ENCODE data around the gene ELMO1. TPM values are rescaled to one million over a fixed set of nuclear protein-coding genes. Genes with fewer than 3 reads are reported as not detected.

ELMO1 gene
- total RNA-seq, 4 donors from 2014 or later: 31.1 to 42.9 (median 38.7) TPM

DNA sequence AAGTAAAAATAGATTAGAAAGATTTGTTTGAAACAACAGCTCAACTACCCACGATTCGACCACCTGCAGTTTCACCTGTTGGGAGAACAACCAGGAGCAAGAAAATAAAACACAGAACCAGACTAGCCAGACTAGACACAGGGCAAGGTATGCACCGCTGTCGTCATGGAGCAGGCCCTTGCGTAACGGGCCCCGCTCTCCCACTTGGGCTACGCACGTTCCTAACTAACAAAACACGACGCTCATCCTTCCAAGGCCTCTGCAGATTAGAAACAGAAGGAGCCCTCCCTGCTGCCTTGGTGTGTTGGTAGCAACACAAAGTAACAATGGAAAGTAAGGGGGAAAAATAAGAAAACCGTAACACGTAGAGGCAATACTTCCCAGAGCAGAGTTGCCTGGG is 45.1 kb upstream of the ELMO1 start:
- Histone ChIP-seq H3K4me1 (no peaks in the 10 kb centered on the region), H3K36me3 (no peaks in the 10 kb centered on the region), H3K27ac (replicated peaks in 1 of 4) (no peak overlapping the region), H3K27me3 (no peaks in the 10 kb centered on the region), H3K4me3 (no peak overlapping the region), H3K9me3 (no peaks in the 10 kb centered on the region)
- no peak for TF ChIP-seq POLR2AphosphoS5 (IDR thresholded peaks at IDR 0.05)
- no peak for TF ChIP-seq EP300 (IDR thresholded peaks at IDR 0.05)
- TF ChIP-seq POLR2A (IDR thresholded peaks at IDR 0.05; ENCODE audit: low read depth): no peak
- TF ChIP-seq, protein P1, sequence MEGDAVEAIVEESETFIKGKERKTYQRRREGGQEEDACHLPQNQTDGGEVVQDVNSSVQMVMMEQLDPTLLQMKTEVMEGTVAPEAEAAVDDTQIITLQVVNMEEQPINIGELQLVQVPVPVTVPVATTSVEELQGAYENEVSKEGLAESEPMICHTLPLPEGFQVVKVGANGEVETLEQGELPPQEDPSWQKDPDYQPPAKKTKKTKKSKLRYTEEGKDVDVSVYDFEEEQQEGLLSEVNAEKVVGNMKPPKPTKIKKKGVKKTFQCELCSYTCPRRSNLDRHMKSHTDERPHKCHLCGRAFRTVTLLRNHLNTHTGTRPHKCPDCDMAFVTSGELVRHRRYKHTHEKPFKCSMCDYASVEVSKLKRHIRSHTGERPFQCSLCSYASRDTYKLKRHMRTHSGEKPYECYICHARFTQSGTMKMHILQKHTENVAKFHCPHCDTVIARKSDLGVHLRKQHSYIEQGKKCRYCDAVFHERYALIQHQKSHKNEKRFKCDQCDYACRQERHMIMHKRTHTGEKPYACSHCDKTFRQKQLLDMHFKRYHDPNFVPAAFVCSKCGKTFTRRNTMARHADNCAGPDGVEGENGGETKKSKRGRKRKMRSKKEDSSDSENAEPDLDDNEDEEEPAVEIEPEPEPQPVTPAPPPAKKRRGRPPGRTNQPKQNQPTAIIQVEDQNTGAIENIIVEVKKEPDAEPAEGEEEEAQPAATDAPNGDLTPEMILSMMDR (IDR thresholded peaks at IDR 0.05): no peak
- 75% methylated on average over 13 of the region's 13 CpGs for WGBS
- intact Hi-C loops (cut with DNase I): no loop called here
- no peak for DNase-seq (ENCODE audit: extremely low spot score)

GRCh38 chr7:37493123-37493522 is 44.5 kb upstream of the ELMO1 start:
- Histone ChIP-seq H3K36me3 (no peaks in the 10 kb centered on the region), H3K4me1 (no peaks in the 10 kb centered on the region), H3K27ac (replicated peaks in 1 of 4) (no peak overlapping the region), H3K9me3 (peaks cover 0 to 5% (median 0%) of the 10 kb centered on the region in 4 donors), H3K27me3 (no peaks in the 10 kb centered on the region), H3K4me3 (no peak overlapping the region)
- no peak for DNase-seq (ENCODE audit: extremely low spot score)
- intact Hi-C loops (cut with DNase I): no loop called here
- TF ChIP-seq POLR2A (IDR thresholded peaks at IDR 0.05; ENCODE audit: low read depth): no peak
- 72% methylated on average over 3 of the region's 3 CpGs for WGBS

GRCh38 chr7:37491919-37492694 is 43.4 kb upstream of the ELMO1 start:
- WGBS: 95% methylated on average over 35 of the region's 36 CpGs
- Histone ChIP-seq H3K9me3 (peaks cover 0 to 9% (median 0%) of the 10 kb centered on the region in 4 donors), H3K36me3 (no peaks in the 10 kb centered on the region), H3K27ac (replicated peaks in 1 of 4) (no peak overlapping the region), H3K4me3 (no peak overlapping the region), H3K27me3 (no peaks in the 10 kb centered on the region), H3K4me1 (no peaks in the 10 kb centered on the region)
- DNase-seq (ENCODE audit: extremely low spot score): no peak
- intact Hi-C loops (cut with DNase I): no loop called here
- TF ChIP-seq EP300 (IDR thresholded peaks at IDR 0.05) (no peak), POLR2A (IDR thresholded peaks at IDR 0.05; ENCODE audit: low read depth) (no peak), POLR2AphosphoS5 (IDR thresholded peaks at IDR 0.05) (no peak)
- TF ChIP-seq, protein P1 (IDR thresholded peaks at IDR 0.05): peak in 1 of 3 experiments; percentile 4

- Histone ChIP-seq H3K4me3 (no peak overlapping the region), H3K27ac (replicated peaks in 1 of 4) (no peak overlapping the region), H3K36me3 (no peaks in the 10 kb centered on the region), H3K9me3 (peaks cover 0 to 9% (median 0%) of the 10 kb centered on the region in 4 donors), H3K27me3 (no peaks in the 10 kb centered on the region), H3K4me1 (no peaks in the 10 kb centered on the region)
- no peak for DNase-seq (ENCODE audit: extremely low spot score)
- intact Hi-C loops (cut with DNase I): no loop called here
- TF ChIP-seq POLR2AphosphoS5 (IDR thresholded peaks at IDR 0.05) (no peak), POLR2A (IDR thresholded peaks at IDR 0.05; ENCODE audit: low read depth) (no peak), EP300 (IDR thresholded peaks at IDR 0.05) (no peak)
- TF ChIP-seq, protein P1 (IDR thresholded peaks at IDR 0.05): no peak
- WGBS: 89% methylated on average over 1 of the region's 1 CpG
Measured at GRCh38 chr7:37489703-37490102, 41.0 kb upstream of the ELMO1 start.

- DNase-seq (ENCODE audit: extremely low spot score): no peak
- Histone ChIP-seq H3K4me3 (no peak overlapping the region), H3K27me3 (no peaks in the 10 kb centered on the region), H3K27ac (replicated peaks in 1 of 4) (no peak overlapping the region), H3K9me3 (peaks cover 0 to 9% (median 0%) of the 10 kb centered on the region in 4 donors), H3K4me1 (no peaks in the 10 kb centered on the region), H3K36me3 (no peaks in the 10 kb centered on the region)
- intact Hi-C loops (cut with DNase I): no loop called here
- no peak for TF ChIP-seq POLR2AphosphoS5 (IDR thresholded peaks at IDR 0.05)
- no peak for TF ChIP-seq EP300 (IDR thresholded peaks at IDR 0.05)
- TF ChIP-seq, protein P1 (IDR thresholded peaks at IDR 0.05): no peak
- no peak for TF ChIP-seq POLR2A (IDR thresholded peaks at IDR 0.05; ENCODE audit: low read depth)
- 98% methylated on average over 3 of the region's 3 CpGs for WGBS
Measured at GRCh38 chr7:37488163-37488764, 39.6 kb upstream of the ELMO1 start.
